Motor neuron (in vitro differentiated cells): ENCODE results near the gene IL2RA. TPM values are rescaled to one million over a fixed set of nuclear protein-coding genes. Genes with fewer than 3 reads are reported as not detected.

ENCODE experiments used
- ATAC-seq, 8 experiments: fragments of 200-7000 bp; cut with Tn5 transposase; replicated peaks in 6 of 8; 2 replicates each; pipeline ENCODE4 v1.8.0; 2021; ENCODE audit warnings: mild to moderate bottlenecking in 8 of 8, moderate library complexity in 8 of 8
- H3K27ac ChIP-seq, 2 donors: fragments of 250-450 bp; sonication (Bioruptor Pico); 2 replicates each; pipeline ENCODE4 v1.9.0; 2021; ENCODE audit warnings: antibody characterized with exemption in 2 of 2, mild to moderate bottlenecking in 2 of 2, moderate library complexity in 1 of 2
- H3K4me1 ChIP-seq, 2 donors: fragments of 250-450 bp; sonication (Bioruptor Pico); replicated peaks in 1 of 2; 2 replicates each; pipeline ENCODE4 v1.6.1; 2021; ENCODE audit warnings: antibody characterized with exemption in 2 of 2, mild to moderate bottlenecking in 2 of 2, moderate library complexity in 1 of 2
- H3K4me3 ChIP-seq, 5 donors: fragments of 250-450 bp; sonication (Bioruptor Pico); 2 replicates each; pipeline ENCODE4 v1.9.0; 2021; ENCODE audit warnings: antibody characterized with exemption in 5 of 5, mild to moderate bottlenecking in 5 of 5, moderate library complexity in 4 of 5
- WGBS, 10 experiments: fragments of 450-650 bp; shearing (Covaris generic); methylation state at CpG; one replicate each; pipeline ENCODE4 v1.0.0; 2022; 5-methylcytosine and 5-hydroxymethylcytosine counted together
- in situ Hi-C, 9 experiments: fragments of 400-800 bp; cut with MboI; loops; one replicate each; pipeline ENCODE4 v1.15.0; 2021; ENCODE audit warnings: low sequenced_read_pairs in 9 of 9, low pct_unique_long_range_greater_than_20kb in 2 of 9; ENCODE audit not compliant: unreplicated experiment in 9 of 9
- total RNA-seq, 8 experiments: library from RNA; unstranded; fragments of 300-600 nt; gene quantifications; 2 replicates each; pipeline versions ENCODE4 v1.2.3 to v1.2.4, GENCODE V29; 2022

IL2RA gene
- total RNA-seq, 8 experiments from 2014 or later = 0.09 to 0.66 (median 0.15) TPM; not detected in 5

GRCh38 chr10:6079044-6079443 is 16.9 kb upstream of the IL2RA start:
- Histone ChIP-seq H3K27ac (no peak overlapping the region), H3K4me3 (no peak overlapping the region), H3K4me1 (no peaks in the 10 kb centered on the region)
- in situ Hi-C loops = loop anchor here in 1 of 9 experiments (25.0 kb wide), 1 partner anchor 333 kb away; no protein-coding TSS in a partner anchor
- ATAC-seq = peak in 3 of 8 experiments; percentile 72 to 86 (median 83)
- WGBS, 10 experiments = 0 to 80% (median 67%) methylated on average over 1 to 4 of the region's 4 CpGs; no CpG with 5 or more reads in 5 of the 10 experiments

DNA sequence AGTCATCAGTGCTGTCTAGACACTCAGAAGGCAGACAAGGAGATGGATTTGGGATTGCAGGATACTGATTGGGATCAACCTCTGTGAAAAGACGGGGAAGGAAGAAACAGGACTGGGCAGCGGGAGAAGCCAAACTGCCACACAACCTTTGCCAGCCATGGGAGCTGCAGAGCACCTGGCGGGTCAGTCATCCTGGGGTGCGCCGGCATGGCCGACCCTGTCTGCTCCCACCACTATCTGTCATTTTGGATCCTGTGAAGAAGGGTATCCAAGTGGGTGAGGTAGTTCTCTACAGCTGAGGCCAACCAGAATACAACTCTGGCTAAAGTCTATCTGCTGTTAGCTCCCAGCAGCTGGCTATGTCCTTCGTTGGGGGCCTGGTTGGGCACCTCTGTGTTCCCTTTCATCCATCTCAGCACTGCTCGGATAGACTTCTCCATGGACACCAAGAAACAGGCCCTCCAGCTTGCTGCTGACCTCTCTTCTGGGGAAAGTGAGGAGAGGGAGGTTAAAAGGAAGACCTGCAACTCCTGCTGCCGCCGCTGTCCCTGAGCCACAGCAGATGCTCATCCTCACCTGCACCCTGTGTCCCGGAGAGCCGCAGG is 15.0 kb upstream of the IL2RA start:
- Histone ChIP-seq H3K4me1 (no peaks in the 10 kb centered on the region), H3K27ac (no peak overlapping the region), H3K4me3 (no peak overlapping the region)
- in situ Hi-C loops = loop anchor here in 1 of 9 experiments (25.0 kb wide), 1 partner anchor 335 kb away; no protein-coding TSS in a partner anchor
- no peak for ATAC-seq
- 40 to 82% (median 63%) methylated on average over 1 to 8 of the region's 12 CpGs; no CpG with 5 or more reads in 4 of the 10 experiments for WGBS, 10 experiments

DNA sequence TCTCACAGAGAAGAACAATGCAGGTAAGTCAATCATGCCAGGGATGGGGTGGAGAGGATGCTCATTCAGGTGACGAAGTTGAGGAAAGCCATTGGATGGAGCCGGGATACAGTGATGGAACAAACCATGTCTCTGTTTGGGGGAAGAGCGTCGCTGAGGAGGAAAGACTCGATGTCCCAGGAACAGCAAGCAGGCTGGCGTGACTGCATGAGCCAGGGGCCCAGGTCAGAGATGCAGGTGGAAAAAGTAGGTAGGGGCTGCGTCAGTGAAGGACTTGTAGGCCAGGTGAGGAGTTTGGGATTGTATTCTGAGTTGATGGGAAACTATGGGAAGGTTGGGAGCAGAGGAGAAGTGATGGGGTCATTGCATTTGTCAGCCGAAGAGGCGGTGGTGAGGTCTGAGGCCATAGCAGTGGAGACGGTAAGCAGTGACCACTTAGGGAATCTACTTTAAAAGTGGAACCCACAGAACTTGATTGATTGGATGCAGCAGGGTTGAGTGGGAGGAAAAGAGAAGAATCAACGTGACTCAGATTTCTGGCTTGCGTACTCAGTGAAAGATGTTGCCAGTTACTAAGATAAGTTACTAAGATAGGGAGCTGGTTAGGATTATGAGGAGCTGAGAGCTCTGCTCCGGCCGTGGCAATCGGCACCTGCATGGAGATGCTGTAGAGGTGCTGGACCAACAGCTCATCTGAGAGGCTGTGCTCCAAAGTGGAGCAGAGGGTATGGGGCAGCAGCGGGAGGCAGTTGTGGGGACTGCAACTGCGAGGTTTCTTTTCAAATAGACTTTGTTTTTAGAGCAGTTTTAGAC is 12.5 kb upstream of the IL2RA start:
- in situ Hi-C loops = loop anchor here in 1 of 9 experiments (25.0 kb wide), 1 partner anchor 338 kb away; no protein-coding TSS in a partner anchor
- H3K4me1 ChIP-seq = no peaks in the 10 kb centered on the region
- 54 to 76% (median 72%) methylated on average over 8 to 16 of the region's 17 CpGs; no CpG with 5 or more reads in 4 of the 10 experiments for WGBS, 10 experiments
- no peak overlapping the region for H3K4me3 ChIP-seq
- ATAC-seq = no peak
- no peak overlapping the region for H3K27ac ChIP-seq

GRCh38 chr10:6072215-6072934 is 10.2 kb upstream of the IL2RA start:
- in situ Hi-C loops = no loop called here
- Histone ChIP-seq H3K27ac (no peak overlapping the region), H3K4me1 (no peaks in the 10 kb centered on the region), H3K4me3 (no peak overlapping the region)
- peak in 1 of 8 experiments; percentile 34 for ATAC-seq
- WGBS, 10 experiments = 0 to 93% (median 77%) methylated on average over 3 to 10 of the region's 13 CpGs

DNA sequence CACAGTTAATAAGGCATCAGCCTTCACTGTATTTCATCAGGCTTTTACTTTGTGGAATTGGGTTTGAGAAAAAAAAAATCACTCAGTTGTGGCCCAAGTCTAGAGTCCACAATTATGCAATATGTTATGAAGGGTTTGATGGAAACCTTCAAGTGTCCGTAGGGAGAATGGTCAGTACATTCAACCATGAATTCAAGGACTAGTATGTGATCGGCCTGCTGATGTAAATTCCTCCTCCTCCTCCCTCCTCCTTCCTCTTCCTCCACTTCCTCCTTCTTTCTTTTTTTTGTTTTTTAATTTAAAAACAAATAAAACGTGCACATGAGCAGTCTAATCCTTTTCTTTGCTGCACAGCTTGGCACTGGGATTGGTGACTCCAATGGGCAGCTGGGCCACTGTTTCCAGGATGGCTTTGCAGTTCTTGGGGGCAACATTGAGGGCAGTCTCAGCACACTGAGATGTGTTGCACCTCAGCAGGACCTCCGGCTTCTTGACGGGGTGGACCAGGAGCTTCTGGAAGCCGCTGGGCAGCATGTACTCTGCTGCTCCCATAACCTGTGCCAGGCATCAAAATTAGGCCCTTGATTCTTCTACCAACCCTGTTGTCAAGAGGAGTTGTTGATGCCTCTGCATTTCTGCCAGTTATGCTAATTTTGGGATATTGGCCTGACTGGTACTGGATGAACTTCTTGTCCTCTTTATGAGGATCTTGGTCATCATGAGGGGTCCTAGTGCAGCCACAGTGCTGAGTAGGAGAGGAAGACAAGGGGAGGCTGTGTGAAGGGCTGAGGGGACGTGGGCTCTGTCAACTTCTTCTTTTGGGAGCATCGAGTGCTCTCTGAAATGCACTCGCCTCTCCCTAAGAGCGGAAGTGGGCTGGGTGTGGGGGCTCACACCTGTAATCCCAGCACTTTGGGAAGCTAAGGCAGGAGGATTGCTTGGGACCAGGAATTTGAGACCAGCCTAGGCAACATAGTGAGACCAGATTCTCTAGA is 9.3 kb upstream of the IL2RA start:
- H3K4me3 ChIP-seq = no peak overlapping the region
- no peaks in the 10 kb centered on the region for H3K4me1 ChIP-seq
- WGBS, 10 experiments = 31 to 82% (median 62%) methylated on average over 2 to 10 of the region's 10 CpGs
- ATAC-seq = no peak
- in situ Hi-C loops = no loop called here
- H3K27ac ChIP-seq = no peak overlapping the region

- no peak overlapping the region for H3K4me3 ChIP-seq
- H3K27ac ChIP-seq = no peak overlapping the region
- in situ Hi-C loops = no loop called here
- ATAC-seq = peak in 1 of 8 experiments; percentile 66
- no peaks in the 10 kb centered on the region for H3K4me1 ChIP-seq
- WGBS, 10 experiments = 13 to 100% (median 67%) methylated on average over 1 to 5 of the region's 5 CpGs; no CpG with 5 or more reads in 4 of the 10 experiments
Observed at GRCh38 chr10:6070660-6071059, 8.5 kb upstream of the IL2RA start.

DNA sequence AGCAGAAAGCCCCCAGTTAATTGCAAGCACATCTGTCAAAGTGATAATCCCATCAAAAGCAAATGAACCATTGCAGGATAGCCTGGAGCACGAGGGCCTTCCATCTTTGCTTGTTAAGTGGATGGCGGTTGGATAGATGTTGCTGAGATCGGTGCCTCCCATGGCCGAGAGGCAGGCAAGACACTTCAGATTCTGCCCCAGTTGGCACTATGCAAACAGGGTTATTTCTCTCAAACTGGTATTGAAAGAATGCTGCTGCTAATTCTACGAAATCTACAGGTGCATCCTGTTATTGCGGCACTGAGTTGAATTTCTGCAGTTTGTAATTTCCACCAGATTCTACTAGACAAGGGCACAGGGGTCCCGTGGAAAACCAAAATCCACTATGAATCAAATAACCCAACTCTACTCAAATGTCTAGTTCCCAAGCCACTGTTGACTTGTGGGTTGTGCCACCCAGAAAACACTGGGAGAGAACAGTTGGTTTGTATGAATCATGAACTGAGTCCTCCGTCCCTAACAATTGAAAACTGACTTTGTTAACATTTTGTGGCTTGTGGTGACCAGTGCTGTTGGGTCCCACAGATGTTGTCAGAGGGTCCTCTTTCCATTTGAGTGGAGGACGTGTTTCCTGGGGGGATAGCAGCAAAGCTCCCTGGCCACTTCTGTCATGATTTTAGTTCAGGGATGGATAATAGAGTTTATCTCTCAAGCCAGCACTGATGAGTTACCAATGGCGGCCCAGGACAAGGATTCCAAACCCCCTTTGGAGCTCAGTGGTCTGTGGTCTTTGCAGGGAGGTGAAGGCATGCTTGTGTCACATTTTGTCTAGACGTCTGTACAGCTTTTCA is 7.1 kb upstream of the IL2RA start:
- H3K4me1 ChIP-seq = no peaks in the 10 kb centered on the region
- H3K27ac ChIP-seq = no peak overlapping the region
- in situ Hi-C loops = no loop called here
- no peak for ATAC-seq
- 8 to 79% (median 54%) methylated on average over 2 to 9 of the region's 11 CpGs; no CpG with 5 or more reads in 3 of the 10 experiments for WGBS, 10 experiments
- H3K4me3 ChIP-seq = no peak overlapping the region

- H3K27ac ChIP-seq = no peak overlapping the region
- in situ Hi-C loops = no loop called here
- WGBS, 10 experiments = 39 to 100% (median 69%) methylated on average over 1 to 7 of the region's 8 CpGs
- H3K4me1 ChIP-seq = no peaks in the 10 kb centered on the region
- H3K4me3 ChIP-seq = no peak overlapping the region
- ATAC-seq = no peak
Observed at GRCh38 chr10:6068422-6068821, 6.3 kb upstream of the IL2RA start.

- H3K27ac ChIP-seq = no peak overlapping the region
Observed at GRCh38 chr10:6068006-6068405, 5.8 kb upstream of the IL2RA start.

DNA sequence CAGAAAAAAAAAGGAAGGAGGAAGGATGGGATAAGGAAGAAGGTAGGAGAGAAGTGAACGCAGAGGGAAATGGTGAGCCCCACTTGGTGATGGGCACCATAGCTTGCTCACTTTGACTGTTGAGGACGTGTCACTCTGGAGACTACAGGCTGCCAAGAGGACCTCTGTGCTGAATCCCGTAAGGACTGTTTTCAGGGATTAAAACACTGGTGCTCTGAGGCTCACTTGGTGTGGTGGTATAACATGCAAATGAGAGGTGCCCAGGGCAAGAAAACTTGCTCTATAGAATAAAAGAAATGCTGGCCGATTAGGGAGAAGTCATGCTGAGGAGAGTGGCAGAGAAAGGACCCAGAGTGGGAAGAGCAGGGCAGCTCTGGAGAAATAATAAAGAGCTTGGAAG is 5.3 kb upstream of the IL2RA start:
- no peak for ATAC-seq
- H3K4me3 ChIP-seq = no peak overlapping the region
- H3K4me1 ChIP-seq = no peaks in the 10 kb centered on the region
- in situ Hi-C loops = no loop called here
- H3K27ac ChIP-seq = no peak overlapping the region
- 30 to 82% (median 62%) methylated on average over 1 to 4 of the region's 4 CpGs; no CpG with 5 or more reads in 1 of the 10 experiments for WGBS, 10 experiments

More at GRCh38 chr10:6068006-6068405, 5.8 kb upstream of the IL2RA start:
- H3K4me1 ChIP-seq = no peaks in the 10 kb centered on the region
- WGBS, 10 experiments = 34 to 100% (median 80%) methylated on average over 1 to 6 of the region's 6 CpGs; no CpG with 5 or more reads in 1 of the 10 experiments
- no peak overlapping the region for H3K4me3 ChIP-seq
- ATAC-seq = no peak
- in situ Hi-C loops = no loop called here

DNA sequence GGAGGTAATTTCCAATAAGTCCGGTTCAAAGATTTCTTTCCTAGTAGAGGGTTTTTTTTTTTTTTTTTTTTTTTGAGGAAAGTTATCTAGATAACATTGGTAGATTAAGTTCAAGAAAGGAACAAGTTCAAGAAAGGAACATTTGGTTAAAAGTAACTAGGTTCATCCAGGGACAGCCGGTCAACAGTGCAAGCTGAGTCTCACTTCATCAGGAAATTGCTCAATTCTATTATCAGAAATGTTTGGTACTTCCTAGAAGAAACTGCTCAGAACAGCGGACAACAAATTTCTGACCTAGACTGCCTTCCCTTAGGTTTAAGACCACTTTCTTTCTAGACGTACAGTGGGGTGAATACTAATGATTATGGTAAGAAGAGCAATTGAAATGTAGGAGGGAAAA is 3.7 kb upstream of the IL2RA start:
- 53 to 100% (median 79%) methylated on average over 1 to 4 of the region's 4 CpGs; no CpG with 5 or more reads in 1 of the 10 experiments for WGBS, 10 experiments

More for the DNA sequence above, 3.7 kb upstream of the IL2RA start:
- in situ Hi-C loops = no loop called here
- H3K4me3 ChIP-seq = no peak overlapping the region
- H3K4me1 ChIP-seq = no peaks in the 10 kb centered on the region
- no peak for ATAC-seq
- no peak overlapping the region for H3K27ac ChIP-seq
